ENCODE results near the gene GPX2. TPM values are rescaled to one million over a fixed set of nuclear protein-coding genes. Genes with fewer than 3 reads are reported as not detected.

Gene GPX2
- total RNA-seq, 1 experiment from 2014 or later = 323 TPM

DNA sequence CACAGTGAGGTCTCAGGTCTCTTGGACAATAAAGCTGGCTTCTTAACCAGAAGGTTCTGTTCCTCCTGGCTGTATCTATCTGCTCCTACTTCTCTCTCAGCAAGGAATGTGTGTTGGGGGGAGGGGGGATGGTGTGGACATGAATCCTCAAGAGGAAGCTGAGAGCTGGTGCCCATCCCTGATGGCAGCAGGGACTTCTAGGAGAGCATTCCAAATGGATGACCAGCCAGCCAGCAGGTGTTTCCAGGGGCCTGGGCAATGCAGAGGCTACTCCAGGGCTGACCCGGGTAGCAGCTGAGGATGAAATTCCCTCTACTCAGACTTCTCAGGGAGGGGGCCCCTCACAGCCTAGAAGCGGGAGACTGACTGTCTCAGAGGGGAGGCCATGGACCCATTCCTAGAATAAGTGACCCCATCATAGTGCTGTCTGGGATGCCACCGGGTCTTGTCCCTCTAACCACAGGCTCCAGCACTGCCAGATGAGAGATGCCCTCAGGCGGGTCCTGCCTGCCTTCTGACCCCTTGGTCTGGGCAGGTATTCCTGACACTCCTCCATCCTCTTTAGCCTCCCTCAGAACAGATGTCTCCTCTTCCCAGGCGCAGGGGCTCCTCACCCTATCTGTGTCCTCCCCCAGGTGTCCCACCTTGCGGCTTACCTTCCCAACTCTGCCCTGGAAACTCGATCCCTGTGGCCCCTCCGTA, 28.4 kb upstream of the GPX2 start:
- no TSS peak for BruUV-seq (replicated peaks)
- H3K4me1 ChIP-seq (replicated peaks; ENCODE audit: insufficient read depth) = peaks cover 55% of the 10 kb centered on the region
- H3F3A ChIP-seq (ENCODE audit: insufficient read depth, low read depth) = peaks cover 46% of the 10 kb centered on the region
- no peaks in the 10 kb centered on the region for H3K27me3 ChIP-seq (ENCODE audit: insufficient read depth, low read depth)
- no peak for TF ChIP-seq EZH2 (IDR thresholded peaks at IDR 0.05; ENCODE audit: low read depth)
- TF ChIP-seq, protein P1, sequence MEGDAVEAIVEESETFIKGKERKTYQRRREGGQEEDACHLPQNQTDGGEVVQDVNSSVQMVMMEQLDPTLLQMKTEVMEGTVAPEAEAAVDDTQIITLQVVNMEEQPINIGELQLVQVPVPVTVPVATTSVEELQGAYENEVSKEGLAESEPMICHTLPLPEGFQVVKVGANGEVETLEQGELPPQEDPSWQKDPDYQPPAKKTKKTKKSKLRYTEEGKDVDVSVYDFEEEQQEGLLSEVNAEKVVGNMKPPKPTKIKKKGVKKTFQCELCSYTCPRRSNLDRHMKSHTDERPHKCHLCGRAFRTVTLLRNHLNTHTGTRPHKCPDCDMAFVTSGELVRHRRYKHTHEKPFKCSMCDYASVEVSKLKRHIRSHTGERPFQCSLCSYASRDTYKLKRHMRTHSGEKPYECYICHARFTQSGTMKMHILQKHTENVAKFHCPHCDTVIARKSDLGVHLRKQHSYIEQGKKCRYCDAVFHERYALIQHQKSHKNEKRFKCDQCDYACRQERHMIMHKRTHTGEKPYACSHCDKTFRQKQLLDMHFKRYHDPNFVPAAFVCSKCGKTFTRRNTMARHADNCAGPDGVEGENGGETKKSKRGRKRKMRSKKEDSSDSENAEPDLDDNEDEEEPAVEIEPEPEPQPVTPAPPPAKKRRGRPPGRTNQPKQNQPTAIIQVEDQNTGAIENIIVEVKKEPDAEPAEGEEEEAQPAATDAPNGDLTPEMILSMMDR (conservative IDR thresholded peaks at IDR 0.05) = no peak
- H3K9me3 ChIP-seq (ENCODE audit: insufficient read depth, low read depth) = no peaks in the 10 kb centered on the region
- intact Hi-C loops (cut with micrococcal nuclease; ENCODE audit: unreplicated experiment) = loop anchor here (1.0 to 5.0 kb wide), 4 partner anchors 10 to 469 kb away; partner anchors contain the start of genes GPX2, ZBTB1 and ZBTB25
- no peaks in the 10 kb centered on the region for H4K20me1 ChIP-seq (ENCODE audit: insufficient read depth)
- H2AFZ ChIP-seq = peak overlapping the region; percentile 76
- 0 out of 2 replicates have a peak, but pooled peaks cover 3% of the 10 kb centered on the region for H3K36me3 ChIP-seq (ENCODE audit: low read depth)
- ChIA-PET CTCF (interaction anchor here (0.6 to 0.7 kb wide), 2 partner anchors 43 to 300 kb away, joined by 3 read pairs; no protein-coding TSS in a partner anchor), POLR2A (ENCODE audit: unreplicated experiment) (interaction anchor here (0.6 kb wide), 1 partner anchor 28 kb away, joined by 3 read pairs; the partner anchor contains the start of gene GPX2)
- peak; percentile 88 to 96 for DNase-seq
- peak overlapping the region; percentile 76 for H3K4me2 ChIP-seq
- no peaks in the 10 kb centered on the region for H3K9me2 ChIP-seq (ENCODE audit: insufficient read depth)
- peak overlapping the region; percentile 68 for H3K4me3 ChIP-seq
- H3K27ac ChIP-seq = peak overlapping the region; percentile 79
- peaks cover 57% of the 10 kb centered on the region for H3K79me2 ChIP-seq (ENCODE audit: low read depth)

DNA sequence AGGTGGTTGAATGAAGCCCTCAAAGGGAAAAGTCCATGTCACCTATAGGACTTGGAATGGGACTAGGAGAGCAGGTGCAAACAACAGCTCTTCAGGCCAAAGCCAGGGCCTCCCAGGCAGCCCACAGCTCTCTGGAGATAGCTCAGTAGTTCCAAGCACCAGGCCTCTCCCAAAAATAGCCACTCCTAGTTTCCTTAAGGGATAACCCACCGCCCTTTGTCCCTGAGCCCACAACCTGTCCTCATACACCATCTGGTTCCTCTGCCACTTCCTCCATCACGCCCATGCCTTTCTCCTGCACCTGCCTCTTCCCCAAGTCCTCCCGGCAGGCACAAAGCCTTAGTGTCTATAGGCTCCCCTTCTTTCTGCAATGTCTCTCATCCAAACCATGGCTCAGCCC, 27.5 kb upstream of the GPX2 start:
- H3K9me3 ChIP-seq (ENCODE audit: insufficient read depth, low read depth) = no peaks in the 10 kb centered on the region
- H3K27ac ChIP-seq = peak overlapping the region; percentile 79
- intact Hi-C loops (cut with micrococcal nuclease; ENCODE audit: unreplicated experiment) = loop anchor here (1.0 to 5.0 kb wide), 3 partner anchors 9 to 468 kb away; partner anchors contain the start of genes ZBTB1 and ZBTB25
- DNase-seq = no peak
- POLR2A ChIA-PET (ENCODE audit: unreplicated experiment) = interaction anchor here (0.6 to 0.7 kb wide), 2 partner anchors 19 to 429 kb away, joined by 4 read pairs; partner anchors contain the start of gene HSPA2
- peak overlapping the region; percentile 68; the same call in 1 of the 2 replicates for H3K4me3 ChIP-seq
- TF ChIP-seq, protein P1 (conservative IDR thresholded peaks at IDR 0.05) = no peak
- no peak for TF ChIP-seq EZH2 (IDR thresholded peaks at IDR 0.05; ENCODE audit: low read depth)
- BruUV-seq (replicated peaks) = no TSS peak
- H3K79me2 ChIP-seq (ENCODE audit: low read depth) = peaks cover 66% of the 10 kb centered on the region
- peaks cover 49% of the 10 kb centered on the region for H3F3A ChIP-seq (ENCODE audit: insufficient read depth, low read depth)
- H3K4me1 ChIP-seq (replicated peaks; ENCODE audit: insufficient read depth) = peaks cover 64% of the 10 kb centered on the region
- no peaks in the 10 kb centered on the region for H3K27me3 ChIP-seq (ENCODE audit: insufficient read depth, low read depth)
- 0 out of 2 replicates have a peak, but pooled peaks cover 3% of the 10 kb centered on the region for H3K36me3 ChIP-seq (ENCODE audit: low read depth)
- peak overlapping the region; percentile 76 for H3K4me2 ChIP-seq
- CTCF ChIA-PET = interaction anchor here (0.6 to 0.7 kb wide), 3 partner anchors 29 to 299 kb away, joined by 3 read pairs; no protein-coding TSS in a partner anchor
- H4K20me1 ChIP-seq (ENCODE audit: insufficient read depth) = no peaks in the 10 kb centered on the region
- no peaks in the 10 kb centered on the region for H3K9me2 ChIP-seq (ENCODE audit: insufficient read depth)
- no peak overlapping the region for H2AFZ ChIP-seq

DNA sequence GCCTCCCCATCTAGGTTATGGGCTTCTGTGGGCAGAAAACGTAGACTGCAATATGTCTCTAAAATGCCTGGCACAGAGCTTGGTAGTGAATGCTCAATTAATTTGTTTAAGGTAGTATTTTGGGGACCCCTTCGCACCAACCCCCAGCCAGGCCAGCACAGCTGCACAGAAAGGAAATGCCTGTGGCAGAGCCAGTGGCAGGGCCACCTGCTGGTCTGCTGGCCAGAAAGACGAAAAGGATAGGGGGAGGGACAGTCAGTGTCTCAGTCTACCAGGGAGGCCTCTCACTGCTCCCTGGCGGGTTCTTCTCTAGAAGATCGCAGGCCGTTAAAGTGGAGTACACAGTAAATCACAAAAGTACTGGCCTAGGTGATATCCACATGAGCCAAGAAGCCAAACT, 26.1 kb upstream of the GPX2 start:
- Histone ChIP-seq H3K27me3 (ENCODE audit: insufficient read depth, low read depth) (no peaks in the 10 kb centered on the region), H4K20me1 (ENCODE audit: insufficient read depth) (no peaks in the 10 kb centered on the region), H3K9me2 (ENCODE audit: insufficient read depth) (no peaks in the 10 kb centered on the region), H3K4me2 (peak overlapping the region; percentile 76), H3F3A (ENCODE audit: insufficient read depth, low read depth) (peaks cover 49% of the 10 kb centered on the region), H3K79me2 (ENCODE audit: low read depth) (peaks cover 80% of the 10 kb centered on the region), H3K27ac (peak overlapping the region; percentile 50), H2AFZ (no peak overlapping the region), H3K4me3 (no peak overlapping the region), H3K9me3 (ENCODE audit: insufficient read depth, low read depth) (no peaks in the 10 kb centered on the region), H3K36me3 (ENCODE audit: low read depth) (peaks cover 8% of the 10 kb centered on the region; the same call in 1 of the 2 replicates), H3K4me1 (replicated peaks; ENCODE audit: insufficient read depth) (peaks cover 74% of the 10 kb centered on the region)
- CTCF ChIA-PET = interaction anchor here (1.4 kb wide), 1 partner anchor 51 kb away, joined by 4 read pairs; no protein-coding TSS in a partner anchor
- POLR2A ChIA-PET (ENCODE audit: unreplicated experiment) = interaction anchor here (0.7 kb wide), 1 partner anchor 26 kb away, joined by 5 read pairs; no protein-coding TSS in a partner anchor
- no peak for TF ChIP-seq EZH2 (IDR thresholded peaks at IDR 0.05; ENCODE audit: low read depth)
- TF ChIP-seq, protein P1 (conservative IDR thresholded peaks at IDR 0.05) = no peak
- no TSS peak for BruUV-seq (replicated peaks)
- no peak for DNase-seq
- intact Hi-C loops (cut with micrococcal nuclease; ENCODE audit: unreplicated experiment) = no loop called here
